ENCODE data around the gene SHPK.

DNA sequence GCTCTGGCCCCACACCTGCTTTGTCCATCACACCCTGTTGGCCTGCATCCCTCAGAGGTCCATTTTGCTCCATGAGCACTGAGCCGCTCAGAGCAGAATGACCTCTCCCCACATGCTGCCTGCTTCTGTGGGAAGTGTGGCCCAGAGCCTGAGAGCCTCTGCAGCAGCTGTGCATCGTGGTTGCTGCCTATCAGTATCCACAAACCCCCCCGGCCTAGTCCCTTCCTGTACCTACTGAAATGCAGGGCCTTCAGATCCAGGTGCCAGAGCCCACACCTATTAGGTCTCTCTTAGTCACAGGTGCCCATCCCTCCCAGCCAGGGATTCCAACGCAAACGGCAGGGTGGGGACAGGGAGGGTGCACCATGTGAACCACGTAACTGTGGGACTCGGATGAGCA is 61.8 kb downstream of the SHPK start:
- TF ChIP-seq, protein P1, sequence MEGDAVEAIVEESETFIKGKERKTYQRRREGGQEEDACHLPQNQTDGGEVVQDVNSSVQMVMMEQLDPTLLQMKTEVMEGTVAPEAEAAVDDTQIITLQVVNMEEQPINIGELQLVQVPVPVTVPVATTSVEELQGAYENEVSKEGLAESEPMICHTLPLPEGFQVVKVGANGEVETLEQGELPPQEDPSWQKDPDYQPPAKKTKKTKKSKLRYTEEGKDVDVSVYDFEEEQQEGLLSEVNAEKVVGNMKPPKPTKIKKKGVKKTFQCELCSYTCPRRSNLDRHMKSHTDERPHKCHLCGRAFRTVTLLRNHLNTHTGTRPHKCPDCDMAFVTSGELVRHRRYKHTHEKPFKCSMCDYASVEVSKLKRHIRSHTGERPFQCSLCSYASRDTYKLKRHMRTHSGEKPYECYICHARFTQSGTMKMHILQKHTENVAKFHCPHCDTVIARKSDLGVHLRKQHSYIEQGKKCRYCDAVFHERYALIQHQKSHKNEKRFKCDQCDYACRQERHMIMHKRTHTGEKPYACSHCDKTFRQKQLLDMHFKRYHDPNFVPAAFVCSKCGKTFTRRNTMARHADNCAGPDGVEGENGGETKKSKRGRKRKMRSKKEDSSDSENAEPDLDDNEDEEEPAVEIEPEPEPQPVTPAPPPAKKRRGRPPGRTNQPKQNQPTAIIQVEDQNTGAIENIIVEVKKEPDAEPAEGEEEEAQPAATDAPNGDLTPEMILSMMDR (IDR thresholded peaks at IDR 0.05): no peak
- no peak for TF ChIP-seq POLR2A (IDR thresholded peaks at IDR 0.05)
